ENCODE data around the gene SLC26A6. TPM values are rescaled to one million over a fixed set of nuclear protein-coding genes. Genes with fewer than 3 reads are reported as not detected.

Gene SLC26A6
- polyA plus RNA-seq, 1 donor from 2014 or later = 23.6 TPM

GRCh38 chr3:48639944-48640606 lies 4.8 kb upstream of the SLC26A6 start:
- no peak overlapping the region for H3K4me2 ChIP-seq (ENCODE audit: low read length)
- peaks cover 39% of the 10 kb centered on the region for H4K20me1 ChIP-seq (ENCODE audit: insufficient read depth)
- TF ChIP-seq TAF1 (IDR thresholded peaks at IDR 0.05; ENCODE audit: low read depth) (no peak), EP300 (conservative IDR thresholded peaks at IDR 0.05; ENCODE audit: poor library complexity, severe bottlenecking) (no peak), REST (IDR thresholded peaks at IDR 0.05; ENCODE audit: borderline replicate concordance) (no peak), EZH2 (IDR thresholded peaks at IDR 0.05; ENCODE audit: borderline replicate concordance, insufficient read depth, low read length, poor library complexity, severe bottlenecking) (no peak), RAD21 (conservative IDR thresholded peaks at IDR 0.05) (no peak), MXI1 (conservative IDR thresholded peaks at IDR 0.05; ENCODE audit: poor library complexity, severe bottlenecking) (no peak), POLR2AphosphoS5 (IDR thresholded peaks at IDR 0.05) (no peak), CTCF (IDR thresholded peaks at IDR 0.05; ENCODE audit: poor library complexity, severe bottlenecking) (no peak), SMC3 (conservative IDR thresholded peaks at IDR 0.05; ENCODE audit: poor library complexity) (no peak)
- H2AFZ ChIP-seq (ENCODE audit: low read depth, low read length) = no peak overlapping the region
- H3K27ac ChIP-seq (ENCODE audit: low read length) = no peak overlapping the region
- H3K9ac ChIP-seq (ENCODE audit: low read length) = no peak overlapping the region
- H3K79me2 ChIP-seq (replicated peaks; ENCODE audit: insufficient read depth, low read length) = no peaks in the 10 kb centered on the region
- no peaks in the 10 kb centered on the region for H3K9me2 ChIP-seq (ENCODE audit: insufficient read depth, low read length)
- H3K36me3 ChIP-seq (ENCODE audit: insufficient read depth, low read length) = no peaks in the 10 kb centered on the region
- no peaks in the 10 kb centered on the region for H3K27me3 ChIP-seq (ENCODE audit: insufficient read depth, low read depth, low read length)
- no peaks in the 10 kb centered on the region for H3K9me3 ChIP-seq (ENCODE audit: low read length)
- no peaks in the 10 kb centered on the region for H3F3A ChIP-seq (ENCODE audit: insufficient read depth, low read length, poor library complexity, severe bottlenecking)
- no peak overlapping the region for H3K4me3 ChIP-seq (ENCODE audit: low read length)

- Histone ChIP-seq H3K36me3 (ENCODE audit: insufficient read depth, low read length) (no peaks in the 10 kb centered on the region), H2AFZ (ENCODE audit: low read depth, low read length) (no peak overlapping the region), H3K9me2 (ENCODE audit: insufficient read depth, low read length) (no peaks in the 10 kb centered on the region), H3F3A (ENCODE audit: insufficient read depth, low read length, poor library complexity, severe bottlenecking) (no peaks in the 10 kb centered on the region), H3K9me3 (ENCODE audit: low read length) (no peaks in the 10 kb centered on the region), H4K20me1 (ENCODE audit: insufficient read depth) (peaks cover 39% of the 10 kb centered on the region), H3K27ac (ENCODE audit: low read length) (no peak overlapping the region), H3K4me2 (ENCODE audit: low read length) (no peak overlapping the region), H3K9ac (ENCODE audit: low read length) (no peak overlapping the region), H3K79me2 (replicated peaks; ENCODE audit: insufficient read depth, low read length) (no peaks in the 10 kb centered on the region), H3K4me3 (ENCODE audit: low read length) (no peak overlapping the region), H3K27me3 (ENCODE audit: insufficient read depth, low read depth, low read length) (no peaks in the 10 kb centered on the region)
- no peak for TF ChIP-seq EZH2 (IDR thresholded peaks at IDR 0.05; ENCODE audit: borderline replicate concordance, insufficient read depth, low read length, poor library complexity, severe bottlenecking)
- TF ChIP-seq POLR2AphosphoS5 (IDR thresholded peaks at IDR 0.05) = no peak
- no peak for TF ChIP-seq MXI1 (conservative IDR thresholded peaks at IDR 0.05; ENCODE audit: poor library complexity, severe bottlenecking)
- no peak for TF ChIP-seq CTCF (IDR thresholded peaks at IDR 0.05; ENCODE audit: poor library complexity, severe bottlenecking)
- TF ChIP-seq TAF1 (IDR thresholded peaks at IDR 0.05; ENCODE audit: low read depth) = no peak
- TF ChIP-seq RAD21 (conservative IDR thresholded peaks at IDR 0.05) = no peak
- no peak for TF ChIP-seq SMC3 (conservative IDR thresholded peaks at IDR 0.05; ENCODE audit: poor library complexity)
These were observed 2.0 kb upstream of the SLC26A6 start for GRCh38 chr3:48637305-48637704.
